Tibial nerve (tissue), 4 donors: Measurements from ENCODE around the gene DTNBP1. TPM values are rescaled to one million over a fixed set of nuclear protein-coding genes. Genes with fewer than 3 reads are reported as not detected.

ENCODE experiments used
- DNase-seq, 2 donors: peaks; one replicate each; pipeline ENCODE4 v3.0.0-alpha.2; 2019; ENCODE audit warnings: low spot score in 2 of 2
- H3K27ac ChIP-seq, 4 donors: fragments of 200-600 bp; sonication (generic) in 3 of 4; one replicate each; pipeline ENCODE4 v1.5.1; 2017 to 2019; ENCODE audit warnings: mild to moderate bottlenecking in 1 of 4
- H3K27me3 ChIP-seq, 2 donors: fragments of 200-600 bp; sonication (generic) in 1 of 2; one replicate each; pipeline versions ENCODE4 v1.5.1 to v1.6.0; 2017 to 2019
- H3K36me3 ChIP-seq, 3 donors: fragments of 200-600 bp; sonication (generic); one replicate each; pipeline ENCODE4 v1.5.1; 2018 to 2019
- H3K4me1 ChIP-seq, 4 donors: fragments of 200-600 bp; sonication (generic) in 3 of 4; one replicate each; pipeline ENCODE4 v1.5.1; 2017 to 2019
- H3K4me3 ChIP-seq, 4 donors: fragments of 200-600 bp; sonication (generic) in 3 of 4; one replicate each; pipeline ENCODE4 v1.5.1; 2017 to 2019; ENCODE audit warnings: mild to moderate bottlenecking in 1 of 4, moderate library complexity in 1 of 4
- H3K9me3 ChIP-seq, 4 donors: fragments of 200-600 bp; sonication (generic) in 3 of 4; one replicate each; pipeline ENCODE4 v1.5.1; 2017 to 2019
- EP300 ChIP-seq, 2 donors: sonication (generic); formaldehyde crosslinking; IDR thresholded peaks; one replicate each; pipeline ENCODE4 v1.6.1; 2017; ENCODE audit warnings: antibody characterized with exemption in 2 of 2, mild to moderate bottlenecking in 1 of 2
- POLR2A ChIP-seq, 2 donors: fragments of 450-650 bp; IDR thresholded peaks; one replicate each; pipeline ENCODE4 v1.6.1; 2017; ENCODE audit warnings: antibody characterized with exemption in 2 of 2, mild to moderate bottlenecking in 2 of 2, moderate library complexity in 2 of 2
- WGBS, 2 donors: methylation state at CpG; one replicate each; pipeline ENCODE4 v1.1.5; 2018; 5-methylcytosine and 5-hydroxymethylcytosine counted together
- total RNA-seq, 4 donors: library from RNA; depleted of rRNA; stranded (reverse); fragments of >200 nt; gene quantifications; one replicate each; pipeline ENCODE4 v1.1.0, GENCODE V29; 2016
- TF ChIP-seq, protein P1 (sequence below), 5 experiments: fragments of 200-600 bp in 3 of 5; fragments of 450-650 bp in 2 of 5; sonication (generic) in 3 of 5; IDR thresholded peaks; one replicate each; pipeline ENCODE4 v1.5.1; 2016 to 2019; ENCODE audit warnings: antibody characterized with exemption in 5 of 5, mild to moderate bottlenecking in 3 of 5, moderate library complexity in 2 of 5

DTNBP1 gene
- total RNA-seq, 4 donors from 2014 or later: 14.7 to 36.6 (median 16.1) TPM

DNA sequence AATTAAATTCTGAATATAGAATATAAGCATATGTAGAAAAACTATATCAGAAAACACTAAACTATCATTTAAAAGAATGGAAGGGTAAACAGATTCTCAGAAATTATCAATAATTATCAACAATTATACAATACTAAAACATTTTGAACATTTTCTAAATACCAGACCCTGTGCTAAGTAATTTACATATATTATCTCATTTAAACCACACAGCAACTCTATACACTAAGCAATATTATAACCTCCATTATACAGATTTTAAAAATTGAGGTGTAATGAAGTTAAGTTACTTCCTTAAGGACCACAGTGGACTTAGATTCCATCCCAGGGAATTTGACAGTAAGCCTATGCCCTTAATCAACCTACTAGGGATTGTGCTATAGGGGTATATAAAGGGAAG lies 33.3 kb downstream of the DTNBP1 start:
- no peak for TF ChIP-seq EP300 (IDR thresholded peaks at IDR 0.05)
- TF ChIP-seq, protein P1, sequence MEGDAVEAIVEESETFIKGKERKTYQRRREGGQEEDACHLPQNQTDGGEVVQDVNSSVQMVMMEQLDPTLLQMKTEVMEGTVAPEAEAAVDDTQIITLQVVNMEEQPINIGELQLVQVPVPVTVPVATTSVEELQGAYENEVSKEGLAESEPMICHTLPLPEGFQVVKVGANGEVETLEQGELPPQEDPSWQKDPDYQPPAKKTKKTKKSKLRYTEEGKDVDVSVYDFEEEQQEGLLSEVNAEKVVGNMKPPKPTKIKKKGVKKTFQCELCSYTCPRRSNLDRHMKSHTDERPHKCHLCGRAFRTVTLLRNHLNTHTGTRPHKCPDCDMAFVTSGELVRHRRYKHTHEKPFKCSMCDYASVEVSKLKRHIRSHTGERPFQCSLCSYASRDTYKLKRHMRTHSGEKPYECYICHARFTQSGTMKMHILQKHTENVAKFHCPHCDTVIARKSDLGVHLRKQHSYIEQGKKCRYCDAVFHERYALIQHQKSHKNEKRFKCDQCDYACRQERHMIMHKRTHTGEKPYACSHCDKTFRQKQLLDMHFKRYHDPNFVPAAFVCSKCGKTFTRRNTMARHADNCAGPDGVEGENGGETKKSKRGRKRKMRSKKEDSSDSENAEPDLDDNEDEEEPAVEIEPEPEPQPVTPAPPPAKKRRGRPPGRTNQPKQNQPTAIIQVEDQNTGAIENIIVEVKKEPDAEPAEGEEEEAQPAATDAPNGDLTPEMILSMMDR (IDR thresholded peaks at IDR 0.05): no peak
- TF ChIP-seq POLR2A (IDR thresholded peaks at IDR 0.05): no peak
- DNase-seq: no peak
- H3K9me3 ChIP-seq: no peaks in the 10 kb centered on the region

DNA sequence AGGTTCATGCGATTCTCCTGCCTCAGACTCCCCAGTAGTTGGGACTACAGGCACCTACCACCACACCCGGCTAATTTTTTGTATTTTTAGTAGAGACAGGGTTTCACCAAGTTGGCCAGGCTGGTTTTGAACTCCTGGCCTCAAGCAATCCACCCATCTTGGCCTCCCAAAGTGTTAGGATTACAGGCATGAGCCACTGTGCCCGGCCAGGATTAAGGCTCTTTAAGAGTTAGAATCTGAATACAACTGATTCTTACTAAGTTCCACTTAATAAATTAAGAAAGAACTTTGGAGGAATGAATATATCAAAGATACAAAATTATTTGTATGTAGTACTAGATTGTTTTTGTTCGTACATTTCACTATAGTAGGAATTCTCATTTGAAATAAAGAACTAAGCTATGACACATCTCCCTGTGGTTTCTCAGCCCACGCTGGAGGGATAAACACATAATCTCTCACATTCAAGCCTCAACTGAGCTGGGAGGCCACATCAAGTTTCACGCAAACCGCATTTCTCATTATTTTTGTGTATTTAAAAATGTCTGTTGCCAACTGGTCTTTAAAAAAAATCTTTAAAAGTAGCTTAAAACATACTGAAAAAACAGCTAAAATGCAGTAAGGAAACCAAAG lies 34.2 kb downstream of the DTNBP1 start:
- TF ChIP-seq EP300 (IDR thresholded peaks at IDR 0.05) (no peak), POLR2A (IDR thresholded peaks at IDR 0.05) (no peak)
- TF ChIP-seq, protein P1 (IDR thresholded peaks at IDR 0.05): no peak
- no peaks in the 10 kb centered on the region for H3K9me3 ChIP-seq
- WGBS, 2 donors: 52 to 54% methylated on average over 7 of the region's 7 CpGs
- H3K36me3 ChIP-seq: no peaks in the 10 kb centered on the region
- no peaks in the 10 kb centered on the region for H3K27me3 ChIP-seq
- DNase-seq: no peak
- H3K27ac ChIP-seq: peak overlapping the region in 2 of 4 donors; percentile 53 to 62
- H3K4me1 ChIP-seq: peaks cover 0 to 45% (median 17%) of the 10 kb centered on the region in 4 donors
- no peak overlapping the region for H3K4me3 ChIP-seq

More for the DNA sequence above, 33.3 kb downstream of the DTNBP1 start:
- peak overlapping the region in 1 of 4 donors; percentile 4 for H3K27ac ChIP-seq
- H3K4me1 ChIP-seq: peaks cover 0 to 41% (median 17%) of the 10 kb centered on the region in 4 donors
- H3K36me3 ChIP-seq: peaks cover 0 to 4% (median 0%) of the 10 kb centered on the region in 3 donors
- no peaks in the 10 kb centered on the region for H3K27me3 ChIP-seq
- no peak overlapping the region for H3K4me3 ChIP-seq

DNA sequence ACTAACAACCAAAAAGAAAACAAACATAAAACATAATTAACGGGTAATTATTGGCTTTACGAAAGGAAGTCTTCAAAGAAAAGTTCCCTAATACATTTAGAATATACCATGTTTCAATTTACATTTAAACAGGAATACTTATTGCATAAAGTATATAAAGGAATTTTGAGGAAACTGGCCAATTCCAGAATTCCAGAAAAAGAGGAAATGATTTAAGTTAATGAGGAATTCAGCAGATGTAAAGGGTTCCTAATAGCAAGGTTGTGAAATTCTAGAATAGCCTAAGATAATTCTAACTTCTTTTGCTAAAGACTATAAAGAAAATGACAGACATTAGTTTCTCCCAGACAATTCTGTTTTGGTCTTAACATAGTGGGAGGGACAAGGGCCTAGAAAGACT lies 35.0 kb downstream of the DTNBP1 start:
- WGBS, 2 donors: 84 to 86% methylated on average over 2 of the region's 2 CpGs
- H3K27ac ChIP-seq: peak overlapping the region in 1 of 4 donors; percentile 53
- TF ChIP-seq POLR2A (IDR thresholded peaks at IDR 0.05) (no peak), EP300 (IDR thresholded peaks at IDR 0.05) (no peak)
- TF ChIP-seq, protein P1 (IDR thresholded peaks at IDR 0.05): no peak
- no peaks in the 10 kb centered on the region for H3K27me3 ChIP-seq
- H3K4me1 ChIP-seq: peaks cover 0 to 53% (median 23%) of the 10 kb centered on the region in 4 donors
- no peak for DNase-seq
- no peaks in the 10 kb centered on the region for H3K36me3 ChIP-seq
- H3K4me3 ChIP-seq: no peak overlapping the region
- no peaks in the 10 kb centered on the region for H3K9me3 ChIP-seq

DNA sequence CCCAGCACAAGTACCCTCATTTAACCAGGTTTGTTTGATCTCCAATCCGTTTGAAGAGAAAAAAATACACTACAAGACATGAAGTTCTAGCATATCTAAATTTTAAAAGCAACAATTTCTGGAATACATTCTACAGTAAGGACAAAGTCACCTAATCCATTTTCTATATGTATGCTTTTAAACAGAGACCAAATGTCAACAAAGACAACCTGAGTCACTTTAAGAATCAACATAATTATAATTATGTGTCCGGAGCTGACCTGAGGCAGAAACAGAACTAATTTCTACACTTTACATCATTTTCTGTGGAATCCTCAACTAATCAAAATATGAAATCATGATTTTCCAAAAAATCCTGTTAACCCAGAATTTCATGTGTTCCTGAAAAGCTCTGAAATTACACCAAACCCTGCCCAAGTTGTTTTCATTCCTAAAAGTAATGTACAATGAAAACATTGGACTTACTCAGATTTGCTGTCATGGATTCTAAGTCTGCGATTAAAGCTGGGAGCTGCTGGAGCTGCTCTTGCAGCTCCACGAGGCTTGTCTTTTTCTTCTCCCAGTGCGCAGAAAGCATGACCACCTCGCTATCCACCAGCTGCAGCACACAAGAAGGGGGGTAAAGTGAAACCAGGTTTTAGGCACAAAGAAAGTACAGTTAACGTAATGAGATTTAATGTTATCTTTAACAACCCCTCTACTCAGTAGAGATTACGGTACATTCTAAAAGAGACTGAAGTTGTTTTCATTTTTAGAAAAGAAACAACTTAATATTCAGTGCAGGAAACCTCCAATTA lies 35.8 kb downstream of the DTNBP1 start:
- H3K27me3 ChIP-seq: no peaks in the 10 kb centered on the region
- TF ChIP-seq, protein P1 (IDR thresholded peaks at IDR 0.05): no peak
- TF ChIP-seq POLR2A (IDR thresholded peaks at IDR 0.05) (no peak), EP300 (IDR thresholded peaks at IDR 0.05) (no peak)
- no peak overlapping the region for H3K4me3 ChIP-seq
- no peak for DNase-seq
- H3K9me3 ChIP-seq: no peaks in the 10 kb centered on the region
- WGBS, 2 donors: 78% methylated on average over 8 of the region's 8 CpGs
- H3K27ac ChIP-seq: no peak overlapping the region
- H3K36me3 ChIP-seq: no peaks in the 10 kb centered on the region
- H3K4me1 ChIP-seq: peaks cover 0 to 58% (median 27%) of the 10 kb centered on the region in 4 donors

DNA sequence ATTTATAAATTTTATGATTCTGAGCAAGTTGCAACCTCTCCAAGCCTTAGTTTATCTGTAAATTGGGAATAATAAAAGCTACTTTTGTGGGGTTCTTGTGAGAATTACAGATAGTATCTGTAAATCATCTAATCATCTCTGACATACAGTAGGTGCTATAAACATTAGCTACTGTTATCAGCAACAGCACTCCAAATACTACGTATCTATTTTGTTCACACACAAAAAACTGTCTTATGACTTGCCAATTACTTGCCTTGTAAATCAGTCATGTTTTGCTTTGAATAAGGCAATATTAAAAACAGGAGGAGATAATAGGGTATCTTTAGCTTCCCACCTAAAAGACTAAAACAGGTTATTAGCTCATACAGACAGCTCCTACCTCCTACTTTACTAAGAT lies 36.7 kb downstream of the DTNBP1 start:
- no peak overlapping the region for H3K4me3 ChIP-seq
- 90 to 94% methylated on average over 1 of the region's 1 CpG for WGBS, 2 donors
- peaks cover 0 to 58% (median 26%) of the 10 kb centered on the region in 4 donors for H3K4me1 ChIP-seq
- H3K27me3 ChIP-seq: no peaks in the 10 kb centered on the region
- H3K27ac ChIP-seq: no peak overlapping the region
- no peak for DNase-seq
- H3K9me3 ChIP-seq: no peaks in the 10 kb centered on the region
- H3K36me3 ChIP-seq: no peaks in the 10 kb centered on the region
- TF ChIP-seq EP300 (IDR thresholded peaks at IDR 0.05) (no peak), POLR2A (IDR thresholded peaks at IDR 0.05) (no peak)
- TF ChIP-seq, protein P1 (IDR thresholded peaks at IDR 0.05): no peak
